GM12864 (cell line): ENCODE data around the gene IL6R.
"Not testable (repeated sequence)": the region's sequence is repeated elsewhere in the genome, so short reads cannot be mapped to it uniquely, and the experiment has no call there.

Source experiments
- DNase-seq: peaks from one replicate; pipeline ENCODE4 v3.0.0-alpha.2; 2011; ENCODE audit warnings: low read depth
- H3K4me3 ChIP-seq: 2 replicates; pipeline ENCODE4 v1.5.1; 2011; ENCODE audit warnings: mild to moderate bottlenecking, low read depth, low read length, control low read depth
- TF ChIP-seq, protein P1 (sequence below): IDR thresholded peaks from 2 replicates; pipeline ENCODE4 v1.5.1; 2011; ENCODE audit warnings: low read depth, mild to moderate bottlenecking, moderate library complexity, low read length, control low read depth, inconsistent platforms; ENCODE audit errors: missing control alignments

Gene IL6R

DNA sequence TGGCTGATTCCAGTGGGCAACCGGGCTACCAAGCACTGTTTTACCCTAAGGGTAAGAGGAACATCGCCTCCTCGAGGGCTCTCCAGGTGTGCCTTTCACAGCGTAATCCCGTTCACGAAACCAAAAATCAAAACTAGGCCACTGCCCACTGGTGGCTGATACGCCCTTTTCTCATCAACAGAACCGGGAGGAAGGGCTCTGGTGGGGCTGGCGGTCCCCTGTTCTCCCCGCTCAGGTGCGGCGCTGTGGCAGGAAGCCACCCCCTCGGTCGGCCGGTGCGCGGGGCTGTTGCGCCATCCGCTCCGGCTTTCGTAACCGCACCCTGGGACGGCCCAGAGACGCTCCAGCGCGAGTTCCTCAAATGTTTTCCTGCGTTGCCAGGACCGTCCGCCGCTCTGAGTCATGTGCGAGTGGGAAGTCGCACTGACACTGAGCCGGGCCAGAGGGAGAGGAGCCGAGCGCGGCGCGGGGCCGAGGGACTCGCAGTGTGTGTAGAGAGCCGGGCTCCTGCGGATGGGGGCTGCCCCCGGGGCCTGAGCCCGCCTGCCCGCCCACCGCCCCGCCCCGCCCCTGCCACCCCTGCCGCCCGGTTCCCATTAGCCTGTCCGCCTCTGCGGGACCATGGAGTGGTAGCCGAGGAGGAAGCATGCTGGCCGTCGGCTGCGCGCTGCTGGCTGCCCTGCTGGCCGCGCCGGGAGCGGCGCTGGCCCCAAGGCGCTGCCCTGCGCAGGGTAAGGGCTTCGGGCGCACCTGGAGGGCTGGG, at the start of gene IL6R:
Gene IL6R (plus strand): TSS at position 360 of the 763 bp plus-strand sequence. CDS start 287 bp downstream, at position 647.
- DNase-seq = peak; percentile 66
- peak within 1 kb of the TSS; percentile 82 for H3K4me3 ChIP-seq
- TF ChIP-seq, protein P1, sequence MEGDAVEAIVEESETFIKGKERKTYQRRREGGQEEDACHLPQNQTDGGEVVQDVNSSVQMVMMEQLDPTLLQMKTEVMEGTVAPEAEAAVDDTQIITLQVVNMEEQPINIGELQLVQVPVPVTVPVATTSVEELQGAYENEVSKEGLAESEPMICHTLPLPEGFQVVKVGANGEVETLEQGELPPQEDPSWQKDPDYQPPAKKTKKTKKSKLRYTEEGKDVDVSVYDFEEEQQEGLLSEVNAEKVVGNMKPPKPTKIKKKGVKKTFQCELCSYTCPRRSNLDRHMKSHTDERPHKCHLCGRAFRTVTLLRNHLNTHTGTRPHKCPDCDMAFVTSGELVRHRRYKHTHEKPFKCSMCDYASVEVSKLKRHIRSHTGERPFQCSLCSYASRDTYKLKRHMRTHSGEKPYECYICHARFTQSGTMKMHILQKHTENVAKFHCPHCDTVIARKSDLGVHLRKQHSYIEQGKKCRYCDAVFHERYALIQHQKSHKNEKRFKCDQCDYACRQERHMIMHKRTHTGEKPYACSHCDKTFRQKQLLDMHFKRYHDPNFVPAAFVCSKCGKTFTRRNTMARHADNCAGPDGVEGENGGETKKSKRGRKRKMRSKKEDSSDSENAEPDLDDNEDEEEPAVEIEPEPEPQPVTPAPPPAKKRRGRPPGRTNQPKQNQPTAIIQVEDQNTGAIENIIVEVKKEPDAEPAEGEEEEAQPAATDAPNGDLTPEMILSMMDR = peak; percentile 47

DNA sequence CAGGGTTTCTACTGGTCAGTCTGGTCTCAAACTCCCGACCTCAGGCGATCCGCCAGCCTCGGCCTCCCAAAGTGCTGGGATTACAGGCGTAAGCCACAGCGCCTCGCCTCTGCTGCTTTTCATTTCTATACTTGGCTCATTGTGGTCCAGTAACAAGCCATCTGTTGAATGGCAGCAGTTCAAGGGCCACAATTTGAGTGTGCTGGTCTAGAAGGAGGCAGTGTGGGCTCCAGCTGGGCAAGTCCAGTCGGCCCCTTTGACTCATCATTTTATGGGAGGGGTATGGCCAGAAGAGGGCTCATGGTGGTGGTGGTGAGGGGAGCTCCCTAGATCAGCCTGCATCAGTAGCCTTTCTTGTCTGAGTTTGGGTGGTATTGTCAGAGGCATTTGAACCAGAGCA, 46.6 kb upstream of the IL6R start:
- H3K4me3 ChIP-seq = no peak overlapping the region
- no peak for DNase-seq
- TF ChIP-seq, protein P1 = no peak

DNA sequence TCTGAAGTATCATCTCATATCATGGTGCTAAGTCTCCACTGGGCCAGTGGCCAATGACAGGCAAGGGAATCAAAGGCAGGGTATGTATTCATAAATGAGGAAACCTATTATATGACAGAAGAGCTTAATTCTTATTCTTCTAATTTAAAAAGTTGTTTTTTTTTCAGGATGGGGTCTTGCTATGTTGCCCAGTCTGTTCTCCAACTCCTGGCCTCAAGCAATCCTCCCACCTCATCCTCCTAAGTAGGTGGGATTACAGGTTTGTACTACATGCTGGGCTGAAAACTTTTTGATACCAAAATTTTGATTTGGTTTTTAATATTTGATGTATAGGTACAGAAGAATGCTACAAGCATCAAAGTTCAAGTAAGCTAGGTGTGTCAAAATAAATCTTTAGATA, 44.9 kb upstream of the IL6R start:
- TF ChIP-seq, protein P1 = no peak
- no peak for DNase-seq
- no peak overlapping the region for H3K4me3 ChIP-seq

DNA sequence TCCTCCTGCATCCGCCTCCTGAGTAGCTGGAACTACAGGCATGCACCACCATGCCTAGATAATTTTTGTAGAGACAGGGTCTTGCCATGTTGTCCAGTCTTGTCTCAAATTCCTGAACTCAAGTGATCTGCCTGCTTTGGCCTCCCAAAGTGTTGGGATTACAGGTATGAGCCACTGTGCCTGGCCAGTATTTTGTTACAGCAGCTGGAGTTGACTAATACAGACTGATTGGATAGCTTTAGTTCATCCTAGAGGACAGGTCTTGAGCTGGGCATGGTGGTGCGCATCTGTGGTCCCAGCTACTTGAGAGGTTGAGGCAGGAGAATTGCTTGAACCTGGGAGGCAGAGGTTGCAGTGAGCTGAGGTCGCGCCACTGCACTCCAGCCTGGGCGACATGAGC, 44.3 kb upstream of the IL6R start:
- DNase-seq = not testable (repeated sequence)

DNA sequence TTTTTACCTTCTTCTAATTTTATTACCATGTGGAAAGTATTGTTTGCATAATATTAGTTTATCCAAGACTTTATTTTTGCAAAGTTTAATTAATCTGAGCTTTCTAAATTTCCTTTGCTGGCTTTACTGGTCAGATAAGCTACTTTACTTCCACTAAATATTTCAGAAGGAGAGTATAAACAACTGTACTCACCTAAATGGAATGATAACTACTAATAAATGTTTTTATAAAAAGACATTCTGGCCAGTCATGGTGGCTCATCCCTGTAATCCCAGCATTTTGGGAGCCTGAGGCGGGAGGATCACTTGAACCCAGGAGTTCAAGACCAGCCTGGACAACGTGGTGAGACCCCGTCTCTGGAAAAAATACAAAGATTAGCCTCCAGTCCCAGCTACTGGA, 43.8 kb upstream of the IL6R start:
- no peak overlapping the region for H3K4me3 ChIP-seq
- no peak for DNase-seq
- TF ChIP-seq, protein P1 = no peak

More for the DNA sequence above, 44.3 kb upstream of the IL6R start:
- H3K4me3 ChIP-seq = not testable (repeated sequence)

DNA sequence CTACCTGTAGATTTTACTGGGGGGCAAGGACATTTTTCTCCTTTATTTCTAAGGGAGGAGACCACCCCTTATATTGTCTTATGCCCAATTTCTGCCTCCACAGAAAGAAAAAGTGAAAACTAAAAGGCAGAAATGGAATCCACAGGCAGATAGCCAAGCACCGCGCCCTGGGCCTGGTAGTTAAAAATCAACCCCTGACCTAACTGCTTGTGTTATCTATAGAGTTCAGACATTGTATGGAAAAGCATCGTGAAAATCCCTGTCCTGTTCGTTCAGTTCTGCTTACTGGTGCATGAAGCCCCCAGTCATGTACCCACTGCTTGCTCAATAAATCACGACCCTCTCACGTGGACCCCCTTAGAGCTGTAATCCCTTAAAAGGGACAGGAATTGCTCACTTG, 33.7 kb upstream of the IL6R start:
- TF ChIP-seq, protein P1 = no peak
- DNase-seq = no peak
- no peak overlapping the region for H3K4me3 ChIP-seq

DNA sequence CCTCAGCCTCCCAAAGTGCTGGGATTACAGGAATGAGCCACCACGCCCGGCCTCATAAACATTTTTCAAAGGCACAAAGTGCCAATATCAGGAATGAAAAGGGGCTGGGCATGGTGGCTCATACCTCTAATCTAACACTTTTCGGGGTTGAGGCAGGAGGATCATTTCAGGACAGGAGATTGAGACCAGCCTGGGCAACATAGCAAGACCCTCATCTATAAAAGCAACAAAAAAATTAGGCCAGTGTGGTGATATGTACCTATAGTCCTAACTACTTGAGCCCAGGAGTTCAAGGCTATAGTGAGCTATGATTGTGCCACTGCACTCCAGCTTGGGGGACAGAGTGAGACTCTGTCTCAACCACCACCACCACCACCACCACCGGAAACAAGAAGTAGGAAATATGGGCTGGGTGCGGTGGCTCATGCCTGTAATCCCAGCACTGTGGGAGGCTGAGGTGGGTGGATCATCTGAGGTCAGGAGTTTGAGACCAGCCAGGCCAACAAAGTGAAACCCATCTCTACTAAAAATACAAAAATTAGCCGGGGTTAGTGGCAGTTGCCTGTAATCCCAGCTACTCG, 31.3 kb upstream of the IL6R start:
- not testable (repeated sequence) for DNase-seq

DNA sequence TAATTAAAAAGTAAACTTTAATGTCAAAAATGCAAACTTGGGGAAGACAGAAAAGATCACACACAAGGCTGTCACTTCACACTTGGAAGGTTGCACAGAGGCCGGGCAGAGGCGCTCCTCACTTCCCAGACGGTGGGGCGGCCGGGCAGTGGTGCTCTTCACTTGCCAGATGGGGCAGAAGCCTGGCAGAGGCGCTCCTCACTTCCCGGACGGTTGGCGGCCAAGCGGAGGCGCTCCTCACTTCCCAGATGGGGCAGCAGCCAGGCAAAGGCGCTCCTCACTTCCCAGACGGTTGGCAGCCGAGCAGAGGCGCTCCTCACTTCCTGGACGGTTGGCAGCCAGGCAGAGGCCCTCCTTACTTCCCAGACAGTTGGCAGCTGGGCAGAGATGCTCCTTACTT, 25.8 kb upstream of the IL6R start:
- no peak for DNase-seq
- TF ChIP-seq, protein P1 = no peak
- no peak overlapping the region for H3K4me3 ChIP-seq

More for the DNA sequence above, 31.3 kb upstream of the IL6R start:
- H3K4me3 ChIP-seq = not testable (repeated sequence)
